K562 (cell line): ENCODE results near the gene PTTG1IP. TPM values are rescaled to one million over a fixed set of nuclear protein-coding genes. Genes with fewer than 3 reads are reported as not detected.
A peak's percentile ranks its signal among the peaks of the same experiment; 100 is the strongest.

Experiments used
- BHLHE40 ChIP-seq: IDR thresholded peaks from 2 replicates; pipeline ENCODE4 v1.6.1; 2011; ENCODE audit warnings: low read length, improper control_type of control experiment
- SRF ChIP-seq, 2 experiments: fragments of 250-450, 450-650 bp in 1 of 2; sonication (Bioruptor Pico) in 1 of 2; sonication (generic) in 1 of 2; formaldehyde crosslinking; IDR thresholded peaks; 2 replicates each; pipeline versions ENCODE4 v1.5.0 to v1.5.1; 2020 to 2022; ENCODE audit warnings: mild to moderate bottlenecking in 1 of 2, missing genetic modification reagents in 1 of 2
- ZNF165 ChIP-seq: fragments of 250-450 bp; sonication (Bioruptor Pico); IDR thresholded peaks from 2 replicates; pipeline ENCODE4 v1.4.0; 2020; ENCODE audit warnings: borderline replicate concordance
- ZNF224 ChIP-seq: sonication (generic); formaldehyde crosslinking; IDR thresholded peaks from 2 replicates; pipeline ENCODE4 v1.8.0; 2022; ENCODE audit warnings: mild to moderate bottlenecking, missing genetic modification reagents
- ZNF436 ChIP-seq: fragments of 250-450, 450-650 bp; sonication (Bioruptor Pico); formaldehyde crosslinking; IDR thresholded peaks from 2 replicates; pipeline ENCODE4 v1.7.0; 2020; ENCODE audit warnings: mild to moderate bottlenecking
- polyA plus RNA-seq, 8 experiments: library from polyadenylated mRNA; depleted of rRNA in 4 of 8; stranded (reverse) in 5 of 8; unstranded in 3 of 8; fragments of >200 nt; fragmentation: Nextera tagmentation in 2 of 8; fragmentation: Illumina TruSeq in 1 of 8; extraction: Ambion mirVana in 2 of 8; extraction: Trizol in 1 of 8; gene quantifications; 2 replicates each; pipeline versions ENCODE4 v1.2.1 to v1.2.3, GENCODE V29; 2011 to 2014; ENCODE audit warnings: inconsistent platforms in 1 of 8, missing spikeins in 1 of 8
- total RNA-seq, 7 experiments: library from RNA; depleted of rRNA in 6 of 7; stranded (reverse); fragments of >200 nt in 6 of 7; fragmentation: Illumina TruSeq in 2 of 7; extraction: Trizol in 2 of 7; gene quantifications; 2 replicates each; pipeline versions ENCODE4 v1.2.1 to v1.2.3, GENCODE V29; 2011 to 2021; ENCODE audit warnings: low replicate concordance in 1 of 7
- TF ChIP-seq, protein P1 (sequence below), 2 experiments: fragments of 450-650 bp in 1 of 2; sonication (generic) in 1 of 2; formaldehyde crosslinking in 1 of 2; IDR thresholded peaks; 2 replicates each; pipeline versions ENCODE4 v1.7.1 to v1.9.0; 2016 to 2022; ENCODE audit warnings: inconsistent platforms in 1 of 2, mild to moderate bottlenecking in 1 of 2, missing genetic modification reagents in 1 of 2
- TF ChIP-seq, protein P2 (sequence below): fragments of 250-450 bp; sonication (Bioruptor Pico); IDR thresholded peaks from 2 replicates; pipeline ENCODE4 v1.4.0; 2020; ENCODE audit warnings: mild to moderate bottlenecking, moderate library complexity
- TF ChIP-seq, protein P3 (sequence below): fragments of 450-650 bp; IDR thresholded peaks from 2 replicates; pipeline ENCODE4 v1.6.1; 2017; ENCODE audit warnings: antibody characterized with exemption, mild to moderate bottlenecking

PTTG1IP gene
- total and polyA plus RNA-seq, 9 of the 15 experiments (the other 6 are each of a cell fraction or from before 2014, with no cell fraction given): 5.0 to 99.3 (median 82.4) TPM

DNA sequence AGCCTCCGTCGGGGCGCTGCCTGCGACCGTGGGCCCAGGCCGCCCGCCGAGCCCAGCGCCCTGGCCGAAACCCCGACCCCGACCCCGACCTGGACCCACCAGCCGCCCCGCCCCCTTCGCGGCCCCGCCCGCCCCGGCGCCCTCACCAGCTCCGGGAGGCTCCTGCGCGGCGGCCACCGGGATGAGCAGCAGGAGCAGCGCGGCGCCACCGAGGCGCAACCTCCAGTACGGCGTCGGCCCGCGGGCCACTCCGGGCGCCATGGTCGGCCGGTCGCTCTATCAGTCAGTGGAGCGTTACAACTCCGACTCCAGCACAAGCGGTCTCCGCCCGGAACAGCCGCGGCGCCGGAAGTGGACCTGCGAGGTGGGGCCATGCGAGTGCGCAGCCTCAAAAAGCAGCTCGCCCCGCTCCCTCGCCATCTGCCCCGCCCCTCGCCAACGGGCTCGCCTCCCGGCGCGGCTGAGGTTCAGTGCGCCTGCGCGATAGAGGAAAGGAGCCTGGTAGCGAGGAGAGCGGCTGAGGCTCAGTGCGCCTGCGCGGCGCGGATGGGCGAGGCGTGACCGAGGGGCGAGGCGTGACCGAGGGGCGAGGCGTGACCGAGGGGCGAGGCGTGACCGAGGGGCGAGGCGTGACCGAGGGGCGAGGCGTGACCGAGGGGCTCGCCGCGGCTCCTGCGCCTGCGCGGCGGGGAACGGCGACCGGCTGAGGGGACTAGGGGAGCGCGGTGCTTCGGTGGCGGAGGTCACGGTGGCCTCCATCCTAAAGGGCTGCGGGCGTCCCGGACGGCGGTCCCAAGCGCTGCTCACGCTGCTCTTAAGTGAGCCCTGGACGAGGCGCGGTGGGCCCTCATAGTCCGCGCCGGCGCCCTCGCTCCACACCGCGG lies at the start of gene PTTG1IP (continued):
- TF ChIP-seq, protein P1, sequence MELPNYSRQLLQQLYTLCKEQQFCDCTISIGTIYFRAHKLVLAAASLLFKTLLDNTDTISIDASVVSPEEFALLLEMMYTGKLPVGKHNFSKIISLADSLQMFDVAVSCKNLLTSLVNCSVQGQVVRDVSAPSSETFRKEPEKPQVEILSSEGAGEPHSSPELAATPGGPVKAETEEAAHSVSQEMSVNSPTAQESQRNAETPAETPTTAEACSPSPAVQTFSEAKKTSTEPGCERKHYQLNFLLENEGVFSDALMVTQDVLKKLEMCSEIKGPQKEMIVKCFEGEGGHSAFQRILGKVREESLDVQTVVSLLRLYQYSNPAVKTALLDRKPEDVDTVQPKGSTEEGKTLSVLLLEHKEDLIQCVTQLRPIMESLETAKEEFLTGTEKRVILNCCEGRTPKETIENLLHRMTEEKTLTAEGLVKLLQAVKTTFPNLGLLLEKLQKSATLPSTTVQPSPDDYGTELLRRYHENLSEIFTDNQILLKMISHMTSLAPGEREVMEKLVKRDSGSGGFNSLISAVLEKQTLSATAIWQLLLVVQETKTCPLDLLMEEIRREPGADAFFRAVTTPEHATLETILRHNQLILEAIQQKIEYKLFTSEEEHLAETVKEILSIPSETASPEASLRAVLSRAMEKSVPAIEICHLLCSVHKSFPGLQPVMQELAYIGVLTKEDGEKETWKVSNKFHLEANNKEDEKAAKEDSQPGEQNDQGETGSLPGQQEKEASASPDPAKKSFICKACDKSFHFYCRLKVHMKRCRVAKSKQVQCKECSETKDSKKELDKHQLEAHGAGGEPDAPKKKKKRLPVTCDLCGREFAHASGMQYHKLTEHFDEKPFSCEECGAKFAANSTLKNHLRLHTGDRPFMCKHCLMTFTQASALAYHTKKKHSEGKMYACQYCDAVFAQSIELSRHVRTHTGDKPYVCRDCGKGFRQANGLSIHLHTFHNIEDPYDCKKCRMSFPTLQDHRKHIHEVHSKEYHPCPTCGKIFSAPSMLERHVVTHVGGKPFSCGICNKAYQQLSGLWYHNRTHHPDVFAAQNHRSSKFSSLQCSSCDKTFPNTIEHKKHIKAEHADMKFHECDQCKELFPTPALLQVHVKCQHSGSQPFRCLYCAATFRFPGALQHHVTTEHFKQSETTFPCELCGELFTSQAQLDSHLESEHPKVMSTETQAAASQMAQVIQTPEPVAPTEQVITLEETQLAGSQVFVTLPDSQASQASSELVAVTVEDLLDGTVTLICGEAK (IDR thresholded peaks at IDR 0.05): peak; percentile 80
- TF ChIP-seq, protein P1 (CRISPR knock-in tag; IDR thresholded peaks at IDR 0.05): no peak
- TF ChIP-seq, protein P2, sequence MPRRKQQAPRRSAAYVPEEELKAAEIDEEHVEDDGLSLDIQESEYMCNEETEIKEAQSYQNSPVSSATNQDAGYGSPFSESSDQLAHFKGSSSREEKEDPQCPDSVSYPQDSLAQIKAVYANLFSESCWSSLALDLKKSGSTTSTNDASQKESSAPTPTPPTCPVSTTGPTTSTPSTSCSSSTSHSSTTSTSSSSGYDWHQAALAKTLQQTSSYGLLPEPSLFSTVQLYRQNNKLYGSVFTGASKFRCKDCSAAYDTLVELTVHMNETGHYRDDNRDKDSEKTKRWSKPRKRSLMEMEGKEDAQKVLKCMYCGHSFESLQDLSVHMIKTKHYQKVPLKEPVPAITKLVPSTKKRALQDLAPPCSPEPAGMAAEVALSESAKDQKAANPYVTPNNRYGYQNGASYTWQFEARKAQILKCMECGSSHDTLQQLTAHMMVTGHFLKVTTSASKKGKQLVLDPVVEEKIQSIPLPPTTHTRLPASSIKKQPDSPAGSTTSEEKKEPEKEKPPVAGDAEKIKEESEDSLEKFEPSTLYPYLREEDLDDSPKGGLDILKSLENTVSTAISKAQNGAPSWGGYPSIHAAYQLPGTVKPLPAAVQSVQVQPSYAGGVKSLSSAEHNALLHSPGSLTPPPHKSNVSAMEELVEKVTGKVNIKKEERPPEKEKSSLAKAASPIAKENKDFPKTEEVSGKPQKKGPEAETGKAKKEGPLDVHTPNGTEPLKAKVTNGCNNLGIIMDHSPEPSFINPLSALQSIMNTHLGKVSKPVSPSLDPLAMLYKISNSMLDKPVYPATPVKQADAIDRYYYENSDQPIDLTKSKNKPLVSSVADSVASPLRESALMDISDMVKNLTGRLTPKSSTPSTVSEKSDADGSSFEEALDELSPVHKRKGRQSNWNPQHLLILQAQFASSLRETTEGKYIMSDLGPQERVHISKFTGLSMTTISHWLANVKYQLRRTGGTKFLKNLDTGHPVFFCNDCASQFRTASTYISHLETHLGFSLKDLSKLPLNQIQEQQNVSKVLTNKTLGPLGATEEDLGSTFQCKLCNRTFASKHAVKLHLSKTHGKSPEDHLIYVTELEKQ (CRISPR knock-in tag): no peak
- TF ChIP-seq ZNF436 (CRISPR knock-in tag) (no peak), ZNF165 (CRISPR knock-in tag) (0 out of 2 replicates have a peak, but pooled peaks have one; percentile 43), BHLHE40 (peak; percentile 92), ZNF224 (no peak), SRF (CRISPR knock-in tag; IDR thresholded peaks at IDR 0.05) (peak in 1 of 2 experiments; percentile 82; a peak in 2 of 4 replicates)
- TF ChIP-seq, protein P3, sequence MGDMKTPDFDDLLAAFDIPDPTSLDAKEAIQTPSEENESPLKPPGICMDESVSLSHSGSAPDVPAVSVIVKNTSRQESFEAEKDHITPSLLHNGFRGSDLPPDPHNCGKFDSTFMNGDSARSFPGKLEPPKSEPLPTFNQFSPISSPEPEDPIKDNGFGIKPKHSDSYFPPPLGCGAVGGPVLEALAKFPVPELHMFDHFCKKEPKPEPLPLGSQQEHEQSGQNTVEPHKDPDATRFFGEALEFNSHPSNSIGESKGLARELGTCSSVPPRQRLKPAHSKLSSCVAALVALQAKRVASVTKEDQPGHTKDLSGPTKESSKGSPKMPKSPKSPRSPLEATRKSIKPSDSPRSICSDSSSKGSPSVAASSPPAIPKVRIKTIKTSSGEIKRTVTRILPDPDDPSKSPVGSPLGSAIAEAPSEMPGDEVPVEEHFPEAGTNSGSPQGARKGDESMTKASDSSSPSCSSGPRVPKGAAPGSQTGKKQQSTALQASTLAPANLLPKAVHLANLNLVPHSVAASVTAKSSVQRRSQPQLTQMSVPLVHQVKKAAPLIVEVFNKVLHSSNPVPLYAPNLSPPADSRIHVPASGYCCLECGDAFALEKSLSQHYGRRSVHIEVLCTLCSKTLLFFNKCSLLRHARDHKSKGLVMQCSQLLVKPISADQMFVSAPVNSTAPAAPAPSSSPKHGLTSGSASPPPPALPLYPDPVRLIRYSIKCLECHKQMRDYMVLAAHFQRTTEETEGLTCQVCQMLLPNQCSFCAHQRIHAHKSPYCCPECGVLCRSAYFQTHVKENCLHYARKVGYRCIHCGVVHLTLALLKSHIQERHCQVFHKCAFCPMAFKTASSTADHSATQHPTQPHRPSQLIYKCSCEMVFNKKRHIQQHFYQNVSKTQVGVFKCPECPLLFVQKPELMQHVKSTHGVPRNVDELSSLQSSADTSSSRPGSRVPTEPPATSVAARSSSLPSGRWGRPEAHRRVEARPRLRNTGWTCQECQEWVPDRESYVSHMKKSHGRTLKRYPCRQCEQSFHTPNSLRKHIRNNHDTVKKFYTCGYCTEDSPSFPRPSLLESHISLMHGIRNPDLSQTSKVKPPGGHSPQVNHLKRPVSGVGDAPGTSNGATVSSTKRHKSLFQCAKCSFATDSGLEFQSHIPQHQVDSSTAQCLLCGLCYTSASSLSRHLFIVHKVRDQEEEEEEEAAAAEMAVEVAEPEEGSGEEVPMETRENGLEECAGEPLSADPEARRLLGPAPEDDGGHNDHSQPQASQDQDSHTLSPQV: peak; percentile 89
